Breast epithelium (tissue), 3 donors: ENCODE data around the gene STAMBPL1.

Experiments used
- CTCF ChIP-seq, 3 donors: fragments of 450-650 bp; IDR thresholded peaks; one replicate each; pipeline ENCODE4 v1.5.1; 2016 to 2017; ENCODE audit warnings: antibody characterized with exemption in 3 of 3, mild to moderate bottlenecking in 3 of 3, moderate library complexity in 3 of 3
- POLR2AphosphoS5 ChIP-seq, 3 donors: sonication (generic); formaldehyde crosslinking; IDR thresholded peaks; one replicate each; pipeline ENCODE4 v1.6.1; 2017; ENCODE audit warnings: antibody characterized with exemption in 3 of 3

DNA sequence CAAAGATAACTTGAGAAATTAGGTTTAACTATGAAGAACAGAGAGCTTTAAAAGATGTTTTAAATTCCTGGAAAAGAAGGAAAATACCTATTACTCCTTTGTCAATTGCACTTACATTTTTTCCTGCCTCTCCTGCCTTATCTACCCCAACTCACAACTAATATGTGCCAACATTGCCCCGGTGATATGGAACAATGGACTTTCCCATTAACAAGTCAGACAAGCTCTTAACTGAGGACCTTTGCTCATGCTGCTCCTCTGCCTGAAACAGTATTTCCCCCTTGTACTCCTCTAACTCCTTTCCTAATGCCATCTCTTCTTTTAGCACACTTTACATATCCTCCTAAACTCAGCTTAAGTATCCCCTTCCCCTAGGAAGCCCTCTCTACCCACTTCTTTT is 77.3 kb downstream of the STAMBPL1 start:
- TF ChIP-seq CTCF (IDR thresholded peaks at IDR 0.05) = no peak
- TF ChIP-seq POLR2AphosphoS5 (IDR thresholded peaks at IDR 0.05) = no peak
